ENCODE data around the gene GNAQ. TPM values are rescaled to one million over a fixed set of nuclear protein-coding genes. Genes with fewer than 3 reads are reported as not detected.

GNAQ gene
- total and polyA plus RNA-seq, 2 of the 13 experiments (the other 11 are each of a cell fraction or from before 2014, with no cell fraction given) = 16.5 to 17.7 TPM

GRCh38 chr9:77807846-77808750 lies 223.5 kb downstream of the GNAQ start (continued):
- TF ChIP-seq AHDC1 (CRISPR knock-in tag; IDR thresholded peaks at IDR 0.05; ENCODE audit: borderline replicate concordance) (peak; percentile 76; the same call in 1 of the 2 replicates), HOXD1 (CRISPR knock-in tag; IDR thresholded peaks at IDR 0.05) (no peak), MED1 (CRISPR knock-in tag; IDR thresholded peaks at IDR 0.05) (peak; percentile 54)

DNA sequence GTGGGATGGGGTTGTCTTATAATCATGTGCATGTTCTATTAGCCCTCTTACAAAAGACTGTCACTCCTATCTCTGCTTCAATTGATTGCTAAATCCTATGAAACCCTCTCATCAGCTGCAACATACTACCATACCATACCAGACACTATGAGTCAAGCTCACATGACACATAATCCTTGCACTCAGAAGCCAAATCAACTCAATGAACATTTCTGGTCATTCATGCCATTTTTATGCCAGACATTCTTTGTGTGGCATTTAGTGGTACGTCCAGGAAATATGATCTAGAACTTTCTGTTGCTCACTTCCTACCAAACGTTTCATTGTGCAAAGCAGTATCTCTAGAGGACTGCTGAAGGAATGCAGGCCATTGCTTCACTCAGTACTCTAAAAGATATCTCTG lies 224.3 kb downstream of the GNAQ start:
- Histone ChIP-seq H3K36me3 (replicated peaks in 1 of 2; ENCODE audit: control insufficient read depth in 1 of 2, insufficient read depth in 2 of 2, low read length in 2 of 2) (peaks cover 1 to 2% of the 10 kb centered on the region in 2 experiments; a peak in 1 of 5 replicates), H3K4me2 (ENCODE audit: low read depth, low read length) (peak overlapping the region; percentile 66), H3K9me3 (ENCODE audit: low read length) (no peaks in the 10 kb centered on the region), H3K27me3 (ENCODE audit: control insufficient read depth in 1 of 2, insufficient read depth in 2 of 2, low read length in 2 of 2) (no peaks in the 10 kb centered on the region), H3K9ac (ENCODE audit: insufficient read depth, low read depth, low read length) (peak overlapping the region; percentile 61), H3K79me2 (ENCODE audit: insufficient read depth, low read length) (no peaks in the 10 kb centered on the region), H2AFZ (ENCODE audit: low read length) (no peak overlapping the region), H3K4me3 (replicated peaks in 1 of 3; ENCODE audit: insufficient read depth in 1 of 3, low read depth in 2 of 3, low read length in 3 of 3) (peak overlapping the region in 2 of 3 experiments; percentile 4 to 34; a peak in 1 of 6 replicates), H4K20me1 (ENCODE audit: insufficient read depth, low read length) (no peaks in the 10 kb centered on the region), H3K27ac (ENCODE audit: extremely low read length, insufficient read depth, low read length) (peak overlapping the region; percentile 93), H3K4me1 (ENCODE audit: insufficient read depth, low read length) (peaks cover 58% of the 10 kb centered on the region)
- TSS peak; percentile 35 for BruUV-seq (replicated peaks)
- DNase-seq (ENCODE audit: low spot score) (peak; percentile 84), FAIRE-seq (no peak), ATAC-seq (peak; percentile 60)
- ChIA-PET CTCF (ENCODE audit: low intra/inter-chr PET ratio, low total read pairs) (no interaction called here), POLR2A (interaction anchor here (1.0 to 1.6 kb wide), 2 partner anchors 44 to 489 kb away, joined by 4 read pairs; partner anchors contain the start of gene PSAT1)
- in situ Hi-C loops (cut with HindIII; ENCODE audit: extremely low pct_ligation_motif_present, low pct_unique_long_range_greater_than_20kb) (no loop called here), intact Hi-C loops (cut with micrococcal nuclease; ENCODE audit: unreplicated experiment) (loop anchor here (2.0 kb wide), 1 partner anchor 44 kb away; no protein-coding TSS in a partner anchor)
- WGBS (ENCODE audit: low lambda C conversion rate) = 11% methylated on average over 2 of the region's 2 CpGs
- TF ChIP-seq, protein P1, sequence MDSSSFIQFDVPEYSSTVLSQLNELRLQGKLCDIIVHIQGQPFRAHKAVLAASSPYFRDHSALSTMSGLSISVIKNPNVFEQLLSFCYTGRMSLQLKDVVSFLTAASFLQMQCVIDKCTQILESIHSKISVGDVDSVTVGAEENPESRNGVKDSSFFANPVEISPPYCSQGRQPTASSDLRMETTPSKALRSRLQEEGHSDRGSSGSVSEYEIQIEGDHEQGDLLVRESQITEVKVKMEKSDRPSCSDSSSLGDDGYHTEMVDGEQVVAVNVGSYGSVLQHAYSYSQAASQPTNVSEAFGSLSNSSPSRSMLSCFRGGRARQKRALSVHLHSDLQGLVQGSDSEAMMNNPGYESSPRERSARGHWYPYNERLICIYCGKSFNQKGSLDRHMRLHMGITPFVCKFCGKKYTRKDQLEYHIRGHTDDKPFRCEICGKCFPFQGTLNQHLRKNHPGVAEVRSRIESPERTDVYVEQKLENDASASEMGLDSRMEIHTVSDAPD (CRISPR knock-in tag; IDR thresholded peaks at IDR 0.05) = 0 out of 2 replicates have a peak, but pooled peaks have one; percentile 19
- TF ChIP-seq TEAD3 (CRISPR knock-in tag; optimal IDR thresholded peaks at IDR 0.05; ENCODE audit: borderline replicate concordance) = peak; percentile 67
- TF ChIP-seq, protein P2, sequence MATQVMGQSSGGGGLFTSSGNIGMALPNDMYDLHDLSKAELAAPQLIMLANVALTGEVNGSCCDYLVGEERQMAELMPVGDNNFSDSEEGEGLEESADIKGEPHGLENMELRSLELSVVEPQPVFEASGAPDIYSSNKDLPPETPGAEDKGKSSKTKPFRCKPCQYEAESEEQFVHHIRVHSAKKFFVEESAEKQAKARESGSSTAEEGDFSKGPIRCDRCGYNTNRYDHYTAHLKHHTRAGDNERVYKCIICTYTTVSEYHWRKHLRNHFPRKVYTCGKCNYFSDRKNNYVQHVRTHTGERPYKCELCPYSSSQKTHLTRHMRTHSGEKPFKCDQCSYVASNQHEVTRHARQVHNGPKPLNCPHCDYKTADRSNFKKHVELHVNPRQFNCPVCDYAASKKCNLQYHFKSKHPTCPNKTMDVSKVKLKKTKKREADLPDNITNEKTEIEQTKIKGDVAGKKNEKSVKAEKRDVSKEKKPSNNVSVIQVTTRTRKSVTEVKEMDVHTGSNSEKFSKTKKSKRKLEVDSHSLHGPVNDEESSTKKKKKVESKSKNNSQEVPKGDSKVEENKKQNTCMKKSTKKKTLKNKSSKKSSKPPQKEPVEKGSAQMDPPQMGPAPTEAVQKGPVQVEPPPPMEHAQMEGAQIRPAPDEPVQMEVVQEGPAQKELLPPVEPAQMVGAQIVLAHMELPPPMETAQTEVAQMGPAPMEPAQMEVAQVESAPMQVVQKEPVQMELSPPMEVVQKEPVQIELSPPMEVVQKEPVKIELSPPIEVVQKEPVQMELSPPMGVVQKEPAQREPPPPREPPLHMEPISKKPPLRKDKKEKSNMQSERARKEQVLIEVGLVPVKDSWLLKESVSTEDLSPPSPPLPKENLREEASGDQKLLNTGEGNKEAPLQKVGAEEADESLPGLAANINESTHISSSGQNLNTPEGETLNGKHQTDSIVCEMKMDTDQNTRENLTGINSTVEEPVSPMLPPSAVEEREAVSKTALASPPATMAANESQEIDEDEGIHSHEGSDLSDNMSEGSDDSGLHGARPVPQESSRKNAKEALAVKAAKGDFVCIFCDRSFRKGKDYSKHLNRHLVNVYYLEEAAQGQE (IDR thresholded peaks at IDR 0.05; ENCODE audit: borderline replicate concordance in 1 of 2, low read depth in 1 of 2, low read length in 2 of 2) = no peak

All from HepG2 (cell line).